Stimulated activated CD8-positive, alpha-beta memory T cell treated with anti-CD3 and anti-CD28 coated beads, Interleukin-4, amount 100 ng/mL, for 1 hour (primary cell): Measurements from ENCODE around the gene RASAL3.
"Not testable (repeated sequence)": the region's sequence is repeated elsewhere in the genome, so short reads cannot be mapped to it uniquely, and the experiment has no call there.

Experiments
- DNase-seq, 2 donors: peaks; one replicate each; pipeline ENCODE4 v3.0.0-alpha.2; 2020; ENCODE audit warnings: low read depth in 2 of 2, low spot score in 1 of 2

The RASAL3 gene

DNA sequence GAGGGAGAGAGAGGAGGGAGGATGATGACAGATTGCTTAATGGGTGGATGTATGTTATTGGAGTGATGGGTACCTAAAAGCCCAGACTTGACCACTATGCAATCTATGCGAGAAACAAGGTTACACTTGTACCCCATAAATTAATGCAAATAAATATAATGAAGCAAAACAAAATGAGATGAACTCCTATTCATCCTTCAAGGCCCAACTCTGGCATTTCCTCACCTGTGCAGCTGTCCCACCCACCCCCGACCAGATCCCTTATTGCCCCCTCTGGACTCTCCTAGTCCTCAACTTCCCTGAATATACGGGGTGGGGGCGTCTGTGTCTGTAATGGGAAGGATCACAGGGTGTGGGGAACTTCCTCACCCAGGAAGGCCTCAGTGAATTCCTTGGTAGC lies 10.8 kb upstream of the RASAL3 start:
- no peak for DNase-seq

DNA sequence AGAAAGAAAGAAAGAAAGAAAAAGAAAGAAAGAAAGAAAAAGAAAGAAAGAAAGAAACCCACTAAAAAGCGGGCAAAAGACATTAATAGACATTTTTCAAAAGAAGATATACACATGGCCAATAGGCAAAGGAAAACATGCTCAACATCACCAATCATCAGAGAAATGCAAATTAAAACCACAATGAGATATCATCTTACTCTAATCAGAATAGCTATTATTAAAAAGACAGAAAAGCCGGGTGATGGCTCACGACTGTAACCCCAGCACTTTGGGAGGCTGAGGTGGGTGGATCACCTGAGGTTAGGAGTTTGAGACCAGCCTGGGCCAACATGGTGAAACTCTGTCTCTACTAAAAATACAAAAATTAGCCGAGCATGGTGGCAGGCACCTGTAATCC lies 9.5 kb upstream of the RASAL3 start:
- not testable (repeated sequence) for DNase-seq

DNA sequence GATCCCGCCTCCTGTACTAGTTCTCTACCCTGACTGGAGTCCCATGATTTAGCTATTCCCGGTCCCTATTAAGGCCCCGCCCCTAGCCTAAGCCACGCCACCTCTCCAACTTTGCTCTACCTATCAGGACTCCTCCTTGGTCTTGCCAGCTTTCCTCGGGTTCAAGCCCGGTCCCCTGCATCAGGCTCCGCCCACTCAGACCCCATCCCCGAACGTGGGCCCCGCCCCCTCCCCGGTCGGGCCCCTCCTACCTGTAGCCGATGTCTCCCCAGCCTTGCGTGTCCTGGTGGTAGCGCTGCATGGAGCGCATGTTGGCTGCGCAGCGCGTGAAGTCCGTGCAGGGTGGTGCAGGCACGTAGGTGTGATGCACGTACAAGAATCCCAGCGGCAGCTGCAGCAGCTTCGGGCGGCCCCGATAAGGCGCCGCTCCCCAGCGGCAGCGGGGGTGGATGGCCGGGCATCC lies 7.3 kb upstream of the RASAL3 start:
- no peak for DNase-seq

DNA sequence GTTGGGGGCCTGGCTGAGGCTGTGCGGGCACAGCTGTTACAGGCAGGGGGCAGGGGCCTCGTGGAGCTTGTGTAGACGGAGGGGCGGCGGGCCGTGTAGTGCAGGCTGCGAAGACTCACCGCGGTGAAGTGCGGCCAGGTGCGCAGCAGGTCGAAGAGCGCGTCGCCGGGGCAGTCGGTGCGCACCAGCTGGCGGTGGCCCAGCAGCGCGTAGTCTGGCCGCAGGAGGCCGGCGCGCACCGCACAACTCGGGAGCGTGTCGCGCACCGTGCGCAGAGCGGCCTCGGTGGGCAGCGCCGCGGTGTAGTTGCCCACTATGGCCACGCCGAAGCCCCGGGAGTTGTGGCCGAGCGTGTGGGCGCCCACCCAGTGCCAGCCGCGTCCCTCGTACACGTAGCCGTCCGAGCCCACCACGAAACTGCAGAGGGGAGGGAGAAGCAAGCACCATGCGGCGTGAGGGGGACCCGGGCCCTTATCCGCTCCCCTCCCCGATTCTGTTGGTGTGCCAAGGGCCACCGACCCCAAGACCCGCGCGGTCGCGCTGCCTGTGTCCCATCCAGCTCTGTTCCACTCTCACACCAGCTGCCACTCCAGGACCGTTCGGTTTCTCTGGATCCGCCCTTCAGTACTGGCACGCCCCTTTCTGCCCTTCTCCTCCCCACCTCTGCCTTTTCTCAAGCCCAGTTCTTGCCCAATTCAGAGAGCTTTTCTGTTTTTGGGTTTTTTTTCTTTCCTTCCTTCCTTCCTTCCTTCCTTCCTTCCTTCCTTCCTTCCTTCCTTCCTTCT lies 5.4 kb upstream of the RASAL3 start:
- no peak for DNase-seq

DNA sequence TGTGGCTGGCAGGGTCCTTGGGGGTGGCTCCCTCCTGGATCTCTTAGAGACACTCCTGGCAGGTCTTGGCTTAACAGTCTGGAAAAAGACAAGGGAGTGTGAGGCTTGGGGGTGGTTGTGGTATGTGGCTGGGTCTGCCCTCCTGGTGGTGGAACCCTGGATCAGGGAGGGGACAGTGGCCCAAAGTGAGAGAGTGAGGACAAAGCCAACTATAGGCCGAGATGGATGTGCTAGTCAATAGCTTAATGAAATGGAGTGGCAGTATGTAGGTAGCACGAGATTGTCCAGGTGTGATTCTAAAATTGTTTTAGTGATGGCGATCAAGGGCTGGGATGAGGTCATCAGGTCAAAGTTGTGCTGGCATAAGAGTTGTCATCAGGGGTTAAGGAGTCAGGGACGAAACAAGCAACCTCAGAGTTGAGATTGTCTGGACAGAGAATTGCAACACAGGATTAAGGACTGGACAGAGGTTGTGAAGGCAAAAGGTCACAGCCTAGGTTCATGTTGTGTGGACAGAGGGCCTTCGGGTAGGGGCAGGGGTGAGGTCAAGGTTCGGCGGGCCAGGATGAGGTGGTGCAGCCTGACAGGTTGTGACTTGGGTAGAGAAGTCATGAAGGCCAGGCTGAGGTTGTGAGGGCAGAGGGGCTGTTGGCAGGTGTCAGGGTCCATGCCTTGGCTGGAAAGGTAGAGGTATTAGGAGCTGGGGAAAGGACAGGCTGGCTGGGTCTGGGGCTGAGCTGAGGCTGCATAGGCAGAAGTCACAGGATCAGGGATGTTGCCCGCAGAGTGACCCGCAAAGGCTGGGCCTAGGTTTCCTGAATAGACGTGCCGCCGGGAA lies 4.5 kb upstream of the RASAL3 start:
- no peak for DNase-seq

DNA sequence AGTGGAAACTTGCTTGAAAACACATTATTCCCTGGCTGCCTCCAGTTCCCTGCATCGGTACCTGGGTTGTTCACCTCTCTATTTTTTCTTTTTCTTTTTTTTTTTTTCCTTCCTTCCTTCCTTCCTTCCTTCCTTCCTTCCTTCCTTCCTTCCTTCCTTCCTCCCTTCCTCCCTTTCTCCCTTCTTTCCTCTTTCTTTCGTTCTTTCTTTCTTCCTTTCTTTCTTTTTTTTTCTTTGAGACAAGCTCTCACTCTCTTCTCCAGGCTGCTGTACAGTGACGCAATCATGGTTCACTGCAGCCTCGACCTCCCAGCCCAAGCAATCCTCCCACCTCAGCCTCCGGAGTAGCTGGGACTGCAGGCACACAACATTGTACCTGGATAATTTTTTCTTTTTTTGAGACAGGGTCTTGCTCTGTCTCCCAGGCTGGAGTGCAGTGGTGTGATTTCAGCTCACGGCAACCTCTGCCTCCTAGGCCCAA lies 3.4 kb upstream of the RASAL3 start:
- DNase-seq: no peak

DNA sequence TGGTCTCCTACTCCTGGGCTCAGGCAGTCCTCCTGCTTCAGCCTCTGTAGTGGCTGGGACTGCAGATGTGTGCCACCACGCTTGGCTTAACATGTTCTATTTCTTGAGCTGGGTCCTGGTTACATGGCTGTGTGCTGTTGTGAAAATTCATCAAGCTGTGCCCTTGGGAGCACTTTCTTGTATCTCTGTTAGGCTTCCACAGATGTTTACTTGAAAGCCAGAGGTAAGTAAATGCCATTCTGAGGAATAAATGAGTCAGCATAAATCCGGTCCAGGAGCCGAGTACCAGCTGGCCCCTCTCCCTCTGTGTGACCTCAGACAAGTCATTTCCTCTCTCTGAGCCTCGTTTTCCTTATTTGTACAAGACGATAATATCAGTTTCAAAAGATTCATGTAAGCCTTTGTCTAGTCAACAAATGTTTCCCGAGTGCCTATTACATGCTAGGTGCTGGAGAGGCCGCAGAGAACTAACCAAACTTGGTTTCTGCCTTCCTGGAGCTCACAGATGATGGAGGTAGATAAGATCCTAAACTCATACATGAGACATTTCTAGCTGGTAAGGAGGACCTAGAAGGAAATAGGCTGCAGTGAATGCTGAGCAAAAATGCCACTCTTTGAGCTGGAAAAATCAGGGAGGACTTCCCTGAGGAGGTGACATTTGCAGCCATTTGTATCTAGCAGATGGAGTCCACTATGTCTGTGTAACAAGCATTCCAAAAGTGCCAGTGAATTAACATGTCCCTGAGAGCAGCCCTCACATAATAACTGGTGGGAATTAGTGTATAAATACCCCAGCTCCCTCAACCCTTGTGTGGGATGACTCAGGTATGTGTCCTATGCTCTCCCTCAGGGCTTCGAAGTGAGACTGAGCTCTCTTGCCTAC lies 2.7 kb upstream of the RASAL3 start:
- peak in 1 of 2 donors; percentile 46 for DNase-seq

DNA sequence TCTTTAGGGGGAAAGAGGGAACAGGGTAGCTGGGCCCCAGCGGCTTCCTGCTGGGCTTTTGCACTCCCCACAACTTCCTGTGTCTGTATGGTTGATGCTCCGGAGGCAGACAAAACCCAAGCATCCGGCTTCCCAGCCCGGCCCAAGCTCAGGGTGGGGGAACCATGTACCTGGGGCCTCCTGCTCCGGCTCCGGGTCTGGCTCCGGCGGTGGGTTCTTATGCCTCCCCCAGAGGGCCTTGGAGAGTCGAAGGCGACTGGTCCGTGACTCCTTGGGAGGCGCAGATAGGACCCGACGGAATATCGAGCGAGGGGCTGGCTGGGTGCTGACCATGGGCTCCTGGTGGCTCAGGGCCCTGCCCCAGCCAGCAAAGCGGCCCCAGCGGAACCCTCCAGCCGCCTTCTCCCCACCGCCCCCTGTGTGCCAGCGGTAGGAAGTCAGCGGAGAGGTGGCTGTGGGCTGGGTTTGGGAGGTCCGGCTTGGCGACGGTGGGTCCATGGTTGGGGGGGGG lies 428 bp downstream of the RASAL3 start:
- DNase-seq: peak; percentile 60 to 68

DNA sequence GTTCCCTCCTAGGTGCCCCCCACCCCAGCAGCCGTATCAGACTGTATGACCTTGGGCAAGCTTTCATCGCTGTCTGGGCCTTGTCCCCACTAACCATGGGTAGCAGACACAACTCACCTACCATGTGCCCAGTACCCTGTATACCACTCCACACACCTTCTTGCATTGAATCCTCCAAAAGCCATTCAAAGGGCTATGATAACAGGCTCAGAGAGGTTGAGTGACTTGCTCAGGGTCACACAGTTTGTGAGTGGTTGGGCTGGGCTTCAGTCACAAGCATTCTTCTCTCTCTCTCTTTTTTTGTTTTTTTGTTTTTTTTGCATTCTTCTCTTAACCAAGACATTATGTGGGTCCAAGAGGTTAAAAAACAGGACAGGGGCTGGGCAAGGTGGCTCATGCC lies 2.6 kb downstream of the RASAL3 start:
- DNase-seq: no peak

DNA sequence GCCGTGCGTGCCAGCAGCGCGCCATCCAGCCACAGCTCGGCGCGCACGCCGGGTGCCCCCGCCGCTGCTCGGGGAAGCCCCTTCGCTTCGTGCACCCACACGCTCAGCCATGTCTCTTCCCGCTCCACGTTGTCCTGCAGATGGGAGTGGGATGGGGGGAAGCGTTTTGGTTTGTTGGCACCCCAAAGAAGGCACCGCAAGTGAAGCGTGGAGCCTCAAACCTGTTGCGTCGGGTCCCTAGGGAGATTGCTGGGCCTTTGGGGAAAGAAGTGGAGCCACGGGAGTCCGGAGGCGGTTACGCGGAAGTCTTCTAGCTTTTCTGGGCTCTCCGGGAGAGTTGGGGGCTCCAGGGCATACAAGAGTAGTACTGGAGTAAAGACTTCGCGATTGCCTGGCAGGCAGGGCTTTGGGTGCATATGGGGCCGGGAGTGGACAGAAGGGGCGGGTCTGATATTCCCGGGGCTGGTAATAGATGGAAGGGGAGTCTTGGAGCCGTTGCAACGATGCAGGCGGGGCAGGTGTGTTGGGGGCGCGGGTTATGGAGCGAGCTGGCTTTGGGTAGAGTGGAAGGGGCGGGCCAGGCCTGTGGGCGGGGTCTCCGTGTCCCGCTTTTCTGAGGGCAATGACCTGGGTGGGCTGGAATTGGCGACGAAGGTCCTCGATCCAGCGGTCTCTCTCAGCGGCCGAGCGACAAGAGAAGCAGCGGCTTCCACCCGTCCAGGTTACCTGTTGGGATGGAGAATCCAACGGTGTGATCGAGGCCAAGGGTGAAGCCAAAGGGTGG lies 6.5 kb downstream of the RASAL3 start:
- DNase-seq: no peak

DNA sequence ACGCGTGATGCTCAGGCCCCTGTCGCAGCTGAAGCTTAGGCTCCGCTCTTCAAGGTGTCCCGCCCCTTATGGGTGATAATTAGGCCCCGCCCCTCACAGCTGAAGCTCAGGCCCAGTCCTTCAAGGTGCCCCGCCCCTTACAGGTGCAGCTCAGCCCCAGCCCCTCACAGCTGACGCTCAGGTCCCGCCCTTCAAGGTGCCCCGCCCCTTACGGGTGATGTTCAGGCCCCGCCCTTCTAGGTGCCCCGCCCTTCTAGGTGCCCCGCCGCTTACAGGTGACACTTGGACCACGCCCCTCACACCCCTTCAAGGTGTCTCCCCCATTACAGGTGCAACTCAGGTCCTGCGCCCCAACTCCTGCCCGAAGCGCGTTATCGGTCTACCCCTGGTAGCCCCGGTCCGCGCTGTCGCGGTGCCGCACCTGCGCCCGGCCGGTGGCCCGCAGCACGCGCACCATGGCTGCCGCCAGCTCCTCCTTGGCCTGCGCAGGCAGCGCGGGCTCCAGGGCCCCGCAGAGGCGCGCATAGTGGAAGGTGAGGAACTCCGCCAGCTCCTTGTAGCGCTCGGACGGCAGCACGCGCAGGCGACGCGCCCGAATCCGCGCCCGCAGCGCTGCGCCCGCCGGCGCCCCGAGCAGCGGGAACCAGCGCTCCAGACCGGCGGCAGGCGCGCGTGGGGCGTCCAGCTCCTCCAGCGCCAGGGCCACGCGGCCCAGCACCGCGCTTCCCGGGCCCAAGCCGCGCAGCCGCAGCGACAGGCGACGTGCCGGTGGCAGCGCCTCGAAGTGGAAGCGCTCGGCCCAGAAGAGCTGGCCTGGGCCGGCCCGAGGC lies 7.3 kb downstream of the RASAL3 start:
- no peak for DNase-seq

DNA sequence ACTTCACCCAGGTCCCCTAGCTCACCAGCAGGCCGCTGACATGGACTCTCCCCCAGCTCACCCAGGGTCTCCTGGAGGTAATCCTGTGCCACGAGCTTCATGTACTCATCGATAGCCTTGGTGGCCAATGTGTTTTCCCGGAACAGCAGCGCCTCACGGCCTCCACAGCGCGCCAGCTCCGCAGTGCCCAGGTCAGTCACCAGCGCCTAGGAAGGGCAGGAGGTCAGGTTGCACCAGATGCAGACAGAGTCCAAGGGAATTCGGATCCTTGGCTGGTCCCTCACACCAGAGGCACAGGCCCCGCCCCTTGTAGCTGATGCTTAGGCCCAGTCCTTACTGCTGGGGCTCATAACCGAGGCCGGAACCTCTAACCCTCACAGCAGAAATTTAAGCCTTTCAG lies 7.9 kb downstream of the RASAL3 start:
- DNase-seq: no peak

DNA sequence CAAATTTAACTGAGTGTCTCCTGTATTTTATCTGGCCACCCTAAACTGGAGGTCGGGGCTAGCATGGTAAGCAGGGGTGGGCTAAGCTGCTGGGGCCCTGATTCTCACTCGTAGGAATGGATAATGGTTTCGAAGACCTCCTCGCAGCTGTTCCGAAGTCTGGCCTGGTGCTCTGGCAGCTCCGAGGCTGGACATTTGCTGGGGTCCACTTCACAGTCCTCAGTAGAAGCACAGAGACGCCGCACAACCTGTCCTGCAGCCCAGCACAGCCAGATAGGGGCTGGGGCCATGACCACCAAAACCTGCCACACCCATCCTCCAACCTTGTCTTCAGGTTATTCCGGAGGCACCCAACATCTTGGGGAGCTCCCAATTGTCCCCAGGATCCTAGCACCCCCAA lies 8.3 kb downstream of the RASAL3 start:
- no peak for DNase-seq

DNA sequence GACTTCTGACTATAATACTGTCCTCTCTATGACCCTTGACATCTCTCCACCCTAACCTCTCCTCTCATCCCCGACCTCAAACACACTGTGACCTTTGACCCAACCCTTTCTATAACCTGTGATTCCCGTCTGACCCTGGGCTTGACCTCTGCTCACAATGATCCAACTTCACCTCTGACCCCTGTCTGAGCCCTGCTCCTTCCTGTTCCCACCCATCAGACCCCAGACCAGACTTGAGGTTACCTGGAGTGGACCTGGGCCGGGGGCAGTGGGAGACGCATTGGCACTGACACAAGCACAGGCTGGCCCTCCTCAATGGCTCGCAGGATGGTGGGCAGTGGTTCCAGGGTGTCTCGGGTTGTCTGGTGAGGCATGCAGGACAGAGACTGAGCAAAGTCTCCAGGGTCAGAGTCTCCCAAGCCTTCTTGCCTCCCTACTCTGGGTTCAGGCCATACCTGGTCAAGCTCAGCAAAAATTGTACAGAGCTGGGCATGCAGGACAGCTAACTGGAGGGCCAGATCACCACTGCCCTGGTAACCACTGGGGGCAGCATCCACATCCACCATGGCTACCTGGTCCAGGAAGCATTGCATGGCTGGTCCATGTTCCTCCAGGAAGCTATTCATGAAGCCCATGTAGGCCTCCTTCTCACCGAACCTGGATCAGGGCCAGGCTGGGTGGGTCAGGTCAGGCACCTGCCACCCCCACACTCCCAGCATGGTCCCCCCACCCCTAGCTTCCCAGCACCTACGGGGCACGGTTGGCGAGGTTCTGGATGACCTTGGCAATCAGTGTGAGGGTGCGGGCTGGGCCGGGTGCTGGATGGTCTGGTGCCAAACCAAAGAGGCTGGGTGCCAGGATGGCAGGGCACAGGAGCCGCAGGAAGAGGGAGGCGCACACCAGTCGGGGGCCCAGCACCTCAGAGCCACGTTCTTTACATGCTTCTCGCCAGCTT lies 10.2 kb downstream of the RASAL3 start:
- no peak for DNase-seq

DNA sequence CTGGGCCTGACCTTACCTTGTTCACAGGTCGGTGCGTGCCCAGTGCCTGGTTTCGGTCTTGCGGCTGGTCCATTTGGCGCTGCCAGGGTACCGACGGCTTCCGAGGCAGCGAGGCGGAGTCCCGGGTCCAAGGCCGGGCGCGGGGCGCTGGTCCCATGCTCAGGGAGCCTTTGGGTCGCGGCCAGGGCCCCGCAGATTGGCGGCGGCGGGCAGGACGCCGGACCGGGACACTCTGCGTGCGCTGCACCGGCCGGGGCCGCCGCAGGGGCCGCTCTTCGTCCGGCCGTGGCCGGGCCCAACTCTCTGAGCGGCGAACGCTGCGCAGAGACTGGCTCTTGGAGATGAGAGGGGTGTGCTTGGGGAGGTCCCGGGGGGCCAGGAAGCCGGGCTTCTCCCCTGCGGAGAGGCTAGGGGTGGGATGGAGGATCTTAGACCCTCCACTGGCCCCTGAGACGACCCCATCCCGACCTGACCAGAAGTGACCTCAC lies 11.2 kb downstream of the RASAL3 start:
- no peak for DNase-seq

DNA sequence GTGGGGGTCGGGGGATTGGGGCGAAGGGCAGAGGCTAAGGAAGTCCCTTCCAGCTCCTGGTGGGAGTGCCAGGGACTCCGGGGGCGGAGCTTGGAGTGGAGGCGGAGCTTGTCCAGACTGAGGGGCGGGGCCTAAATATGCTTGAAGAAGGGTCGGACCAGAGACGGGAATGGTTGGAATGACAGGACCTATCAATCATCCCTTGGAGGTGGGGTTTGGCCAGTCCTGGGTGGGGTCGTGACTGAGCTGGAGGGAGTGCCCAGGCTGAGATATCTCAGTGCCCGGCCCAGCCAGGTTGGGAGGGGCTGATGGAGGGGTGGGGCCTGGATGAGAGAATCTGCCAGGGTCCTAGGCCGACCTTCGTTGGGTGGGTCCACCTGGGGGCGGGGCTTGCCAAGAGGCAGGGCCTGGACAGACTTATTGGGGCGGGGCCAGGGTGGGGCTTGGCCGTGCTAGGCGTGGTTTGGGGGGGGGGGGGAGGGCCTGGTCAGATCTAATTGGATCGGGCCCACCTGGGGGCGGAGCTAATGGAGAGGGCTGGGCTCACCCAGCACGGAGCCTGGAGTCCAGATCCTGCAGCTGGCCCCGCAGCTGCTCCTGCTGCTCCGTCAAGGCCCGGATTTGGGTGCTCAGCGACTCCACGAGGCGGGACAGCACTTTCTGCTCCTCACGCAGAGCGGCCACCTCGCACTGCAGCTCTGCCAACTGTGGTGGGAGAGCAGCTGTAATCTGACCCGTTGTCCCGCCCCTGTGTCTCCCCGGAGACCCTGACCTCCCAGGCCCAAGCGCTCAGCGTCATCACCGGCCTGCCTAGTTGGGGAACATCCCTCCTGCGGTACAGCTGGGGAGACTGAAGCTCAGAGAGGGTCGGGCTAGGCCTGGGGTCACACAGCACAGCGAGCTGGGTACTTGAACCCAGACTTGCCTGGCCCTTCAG lies 12.0 kb downstream of the RASAL3 start:
- no peak for DNase-seq

DNA sequence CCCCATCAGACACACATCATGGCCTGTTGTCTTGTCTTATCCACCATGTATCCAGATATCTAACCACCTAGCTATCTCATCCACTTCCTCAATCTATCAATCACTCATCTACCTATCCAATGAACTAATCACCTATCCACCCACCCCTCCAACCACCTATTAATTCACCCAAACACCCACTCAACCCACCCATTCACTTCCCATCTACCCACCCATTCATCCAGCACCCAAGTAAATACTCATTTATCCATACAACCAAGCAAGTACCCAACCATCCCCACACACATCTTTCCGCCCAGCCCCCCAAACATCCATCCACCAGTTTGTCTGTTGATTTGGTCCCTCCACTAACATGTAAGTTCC lies 13.8 kb downstream of the RASAL3 start:
- no peak for DNase-seq
